Measurements from ENCODE around the gene TP53I13.

DNA sequence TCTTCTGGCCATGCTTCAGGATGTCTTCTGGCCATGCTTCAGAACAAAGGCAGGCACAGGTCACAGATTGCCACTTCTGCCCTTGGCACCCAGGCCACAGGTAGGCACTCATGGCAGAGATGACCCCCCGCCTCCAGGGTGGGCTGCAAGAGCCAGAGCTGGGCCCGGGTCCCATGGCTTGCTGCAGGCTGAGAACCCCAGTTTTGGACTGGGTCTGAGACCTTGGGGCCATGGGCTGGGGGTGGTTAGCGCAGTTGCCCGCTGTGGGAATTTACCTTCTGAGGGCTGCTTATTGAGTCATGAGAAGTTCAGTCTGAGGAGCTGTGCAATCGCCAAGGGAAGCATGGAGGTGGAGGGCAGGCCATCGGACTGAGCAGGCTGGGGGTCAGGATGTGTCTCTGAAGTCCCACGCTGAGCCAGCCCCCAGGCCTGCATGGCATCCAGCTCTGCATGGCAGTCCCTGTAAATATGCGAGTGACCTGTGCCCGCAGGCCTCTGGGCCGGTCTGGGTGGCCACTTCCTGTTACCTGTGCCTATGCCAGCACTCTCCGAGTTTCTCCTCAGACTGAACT lies 26.1 kb downstream of the TP53I13 start:
- no peak for TF ChIP-seq POLR2A (IDR thresholded peaks at IDR 0.05; ENCODE audit: low read depth, low read length)
- no peak for TF ChIP-seq POLR2AphosphoS5 (IDR thresholded peaks at IDR 0.05; ENCODE audit: insufficient read depth, low read depth, low read length)
- no peak for TF ChIP-seq JUN (IDR thresholded peaks at IDR 0.05; ENCODE audit: borderline replicate concordance, insufficient read depth, insufficient read length, low read depth)
- no peak for TF ChIP-seq EZH2 (IDR thresholded peaks at IDR 0.05; ENCODE audit: borderline replicate concordance, low read depth, low read length, severe bottlenecking)
- TF ChIP-seq, protein P1, sequence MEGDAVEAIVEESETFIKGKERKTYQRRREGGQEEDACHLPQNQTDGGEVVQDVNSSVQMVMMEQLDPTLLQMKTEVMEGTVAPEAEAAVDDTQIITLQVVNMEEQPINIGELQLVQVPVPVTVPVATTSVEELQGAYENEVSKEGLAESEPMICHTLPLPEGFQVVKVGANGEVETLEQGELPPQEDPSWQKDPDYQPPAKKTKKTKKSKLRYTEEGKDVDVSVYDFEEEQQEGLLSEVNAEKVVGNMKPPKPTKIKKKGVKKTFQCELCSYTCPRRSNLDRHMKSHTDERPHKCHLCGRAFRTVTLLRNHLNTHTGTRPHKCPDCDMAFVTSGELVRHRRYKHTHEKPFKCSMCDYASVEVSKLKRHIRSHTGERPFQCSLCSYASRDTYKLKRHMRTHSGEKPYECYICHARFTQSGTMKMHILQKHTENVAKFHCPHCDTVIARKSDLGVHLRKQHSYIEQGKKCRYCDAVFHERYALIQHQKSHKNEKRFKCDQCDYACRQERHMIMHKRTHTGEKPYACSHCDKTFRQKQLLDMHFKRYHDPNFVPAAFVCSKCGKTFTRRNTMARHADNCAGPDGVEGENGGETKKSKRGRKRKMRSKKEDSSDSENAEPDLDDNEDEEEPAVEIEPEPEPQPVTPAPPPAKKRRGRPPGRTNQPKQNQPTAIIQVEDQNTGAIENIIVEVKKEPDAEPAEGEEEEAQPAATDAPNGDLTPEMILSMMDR (IDR thresholded peaks at IDR 0.05; ENCODE audit: extremely low read depth in 1 of 2, insufficient read depth in 1 of 2, low read depth in 1 of 2, low read length in 2 of 2): no peak
- TF ChIP-seq, protein P2, sequence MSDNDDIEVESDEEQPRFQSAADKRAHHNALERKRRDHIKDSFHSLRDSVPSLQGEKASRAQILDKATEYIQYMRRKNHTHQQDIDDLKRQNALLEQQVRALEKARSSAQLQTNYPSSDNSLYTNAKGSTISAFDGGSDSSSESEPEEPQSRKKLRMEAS (IDR thresholded peaks at IDR 0.05; ENCODE audit: insufficient read depth, insufficient read length): no peak
- TF ChIP-seq FOS (IDR thresholded peaks at IDR 0.05; ENCODE audit: borderline replicate concordance, insufficient read depth, low read length): no peak
